CD1c-positive myeloid dendritic cell (primary cell): Measurements from ENCODE around the gene HPS1.

Experiments used
- DNase-seq: peaks from one replicate; pipeline ENCODE4 v3.0.0-alpha.2; 2016; ENCODE audit errors: extremely low spot score

Gene HPS1

GRCh38 chr10:98411768-98412167, 35.0 kb downstream of the HPS1 start:
- no peak for DNase-seq

- DNase-seq: no peak
Measured at GRCh38 chr10:98411166-98411565, 35.6 kb downstream of the HPS1 start.

GRCh38 chr10:98410759-98411158, 36.0 kb downstream of the HPS1 start:
- no peak for DNase-seq

GRCh38 chr10:98410135-98410743, 36.5 kb downstream of the HPS1 start:
- no peak for DNase-seq

- no peak for DNase-seq
Measured at GRCh38 chr10:98408799-98409198, 37.9 kb downstream of the HPS1 start.

- no peak for DNase-seq
Measured at GRCh38 chr10:98407744-98408241, 38.9 kb downstream of the HPS1 start.

- no peak for DNase-seq
Measured at GRCh38 chr10:98407017-98407743, 39.6 kb downstream of the HPS1 start.

- no peak for DNase-seq
Measured at GRCh38 chr10:98405422-98405821, 41.3 kb downstream of the HPS1 start.

- DNase-seq: no peak
Measured at GRCh38 chr10:98404571-98405359, 42.0 kb downstream of the HPS1 start.

- no peak for DNase-seq
Measured at GRCh38 chr10:98403812-98404504, 42.8 kb downstream of the HPS1 start.

- no peak for DNase-seq
Measured at GRCh38 chr10:98402931-98403718, 43.6 kb downstream of the HPS1 start.

GRCh38 chr10:98402478-98402877, 44.3 kb downstream of the HPS1 start:
- no peak for DNase-seq

GRCh38 chr10:98400482-98400881, 46.3 kb downstream of the HPS1 start:
- no peak for DNase-seq

- no peak for DNase-seq
Measured at GRCh38 chr10:98399784-98400183, 47.0 kb downstream of the HPS1 start.

GRCh38 chr10:98397089-98397600, 49.6 kb downstream of the HPS1 start:
- DNase-seq: no peak

GRCh38 chr10:98396096-98397063, 50.4 kb downstream of the HPS1 start:
- DNase-seq: peak; percentile 64

- DNase-seq: no peak
Measured at GRCh38 chr10:98394851-98395440, 51.8 kb downstream of the HPS1 start.

GRCh38 chr10:98391578-98391991, 55.1 kb downstream of the HPS1 start:
- no peak for DNase-seq

- peak; percentile 77 for DNase-seq
Measured at GRCh38 chr10:98391065-98391464, 55.7 kb downstream of the HPS1 start.
